ENCODE results near the gene OR2S2.

DNA sequence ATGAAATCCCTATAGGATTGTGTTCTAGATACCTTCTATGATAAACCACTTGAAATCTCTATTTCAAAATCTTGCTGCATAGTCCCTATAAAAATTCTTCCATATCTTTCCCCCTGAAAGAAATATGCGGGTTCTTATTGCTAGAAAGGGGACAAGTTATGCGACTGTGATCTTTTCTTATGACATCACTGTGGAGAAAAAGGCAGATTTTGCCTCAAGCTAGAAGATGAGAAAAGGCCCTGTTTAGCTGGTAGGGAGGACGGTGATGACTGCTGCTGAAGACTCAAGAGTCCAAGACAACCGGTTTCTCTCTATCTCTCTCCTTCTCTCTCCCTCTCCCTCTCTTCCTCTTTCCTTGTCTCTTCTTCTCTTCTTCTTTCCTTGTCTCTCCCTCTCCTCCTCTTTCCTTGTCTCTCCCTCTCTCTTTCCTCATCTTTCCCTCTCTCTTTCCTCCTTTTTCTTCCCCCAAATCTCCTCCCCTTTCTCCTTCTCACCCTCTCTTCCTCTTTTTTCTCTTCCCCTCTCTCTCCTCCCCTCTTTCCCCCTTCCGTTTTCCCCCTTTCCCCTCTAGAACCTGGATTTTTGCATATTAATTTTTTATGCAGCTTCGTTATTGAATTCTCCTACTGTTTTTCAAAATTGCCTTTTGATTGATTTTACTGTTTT is 5.3 kb downstream of the OR2S2 start:
- no peak for TF ChIP-seq CTCF (IDR thresholded peaks at IDR 0.05)
- TF ChIP-seq EZH2 (IDR thresholded peaks at IDR 0.05): no peak
